Middle frontal gyrus (tissue), 1 donor: ENCODE measurements around the gene IRF6.
A peak's percentile ranks its signal among the peaks of the same experiment; 100 is the strongest.

Source experiments
- DNase-seq: peaks from one replicate; pipeline ENCODE4 v3.0.0-alpha.2; 2015; ENCODE audit warnings: low spot score; ENCODE audit errors: extremely low spot score

Gene IRF6

GRCh38 chr1:209790286-209791193, 15.4 kb downstream of the IRF6 start:
- DNase-seq = no peak

DNA sequence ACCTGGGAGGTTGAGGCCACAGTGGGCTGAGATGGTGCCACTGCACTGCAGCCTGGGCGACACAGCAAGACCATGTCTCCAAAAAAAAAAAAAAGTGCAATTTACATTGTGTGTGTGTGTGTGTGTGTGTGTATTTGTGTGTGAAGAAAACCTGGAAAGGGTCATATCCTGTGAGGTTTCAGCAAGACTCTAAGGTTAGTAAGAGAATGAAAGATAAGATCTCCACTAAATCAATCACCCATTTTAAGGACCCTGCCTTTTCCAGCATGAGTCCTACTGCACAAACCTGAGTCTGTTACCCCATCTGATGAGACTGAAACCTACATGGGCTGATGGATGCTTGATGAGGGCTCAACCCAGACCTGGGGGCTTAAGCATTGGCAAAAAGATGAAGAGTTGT, 16.7 kb downstream of the IRF6 start:
- no peak for DNase-seq

- no peak for DNase-seq
Measured at GRCh38 chr1:209787551-209787950, 18.4 kb downstream of the IRF6 start.

DNA sequence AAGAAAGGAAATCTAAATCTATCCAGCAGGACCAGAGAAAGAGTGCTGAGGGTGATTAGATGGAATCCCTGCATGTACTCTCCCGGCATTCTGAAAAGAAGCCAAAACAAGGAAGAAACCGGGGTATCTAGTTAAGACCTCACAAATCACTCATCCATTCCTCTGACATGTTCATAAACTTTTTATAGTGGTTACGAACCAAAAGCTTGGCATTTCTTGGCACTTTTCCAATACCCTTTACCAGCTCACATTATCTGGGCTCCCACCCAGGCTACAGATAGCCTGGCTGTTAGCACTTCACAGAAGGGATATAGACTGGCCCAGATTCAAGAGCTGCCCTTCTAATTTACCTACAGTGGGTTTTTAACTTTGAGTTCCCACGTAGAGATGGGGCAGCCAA, 19.8 kb downstream of the IRF6 start:
- DNase-seq = no peak

- no peak for DNase-seq
Measured at GRCh38 chr1:209785592-209785991, 20.4 kb downstream of the IRF6 start.

DNA sequence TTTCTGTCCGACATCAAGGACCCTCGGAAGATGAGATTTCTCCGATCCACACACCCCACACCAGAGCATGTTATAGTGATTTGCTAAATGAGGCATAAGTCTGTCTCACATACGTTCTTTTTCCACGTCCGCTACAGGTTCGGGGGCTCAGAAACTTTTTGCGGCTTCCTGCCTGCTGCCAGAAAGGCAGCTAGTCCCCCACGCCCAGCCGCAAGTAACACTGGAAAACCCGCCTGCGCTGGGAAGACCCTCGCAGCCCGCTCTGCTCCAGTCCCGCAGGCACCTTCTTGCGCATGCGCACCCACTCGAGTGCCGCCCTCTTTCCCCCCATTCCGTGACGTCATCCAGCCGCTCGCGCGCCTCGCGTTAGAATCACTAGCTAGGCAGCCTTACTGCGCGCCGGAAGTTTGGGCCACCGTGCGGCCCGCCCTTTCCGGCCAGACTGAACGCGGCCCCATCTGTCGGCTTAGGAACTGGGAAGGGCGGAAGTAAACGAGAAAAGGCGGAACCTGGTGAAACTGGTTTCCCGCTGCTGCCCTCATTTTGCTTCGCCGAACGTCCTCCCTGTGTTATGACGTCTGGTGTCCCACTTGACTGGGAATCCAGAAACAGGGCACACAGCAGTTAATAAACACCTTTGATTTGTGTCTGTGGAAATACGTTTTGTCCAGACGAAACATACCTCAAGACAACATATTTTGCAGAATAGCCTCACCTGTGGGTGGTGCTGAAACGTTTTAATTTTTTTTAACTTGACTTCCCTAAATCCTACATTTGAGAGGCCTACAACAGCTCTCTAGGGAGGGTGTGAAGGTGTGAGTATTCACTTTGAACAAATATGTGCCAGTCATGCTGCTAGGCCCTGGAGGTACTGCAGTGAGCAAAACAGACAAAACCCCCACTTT, 21.4 kb downstream of the IRF6 start, which contains the start of gene C1orf74:
Gene C1orf74, minus strand, starts transcription at position 295 of the 905 bp plus-strand sequence. CDS start 925 bp downstream, outside the sequence.
- peak; percentile 96 for DNase-seq

GRCh38 chr1:209783386-209783785, 22.6 kb downstream of the IRF6 start:
- DNase-seq = no peak

DNA sequence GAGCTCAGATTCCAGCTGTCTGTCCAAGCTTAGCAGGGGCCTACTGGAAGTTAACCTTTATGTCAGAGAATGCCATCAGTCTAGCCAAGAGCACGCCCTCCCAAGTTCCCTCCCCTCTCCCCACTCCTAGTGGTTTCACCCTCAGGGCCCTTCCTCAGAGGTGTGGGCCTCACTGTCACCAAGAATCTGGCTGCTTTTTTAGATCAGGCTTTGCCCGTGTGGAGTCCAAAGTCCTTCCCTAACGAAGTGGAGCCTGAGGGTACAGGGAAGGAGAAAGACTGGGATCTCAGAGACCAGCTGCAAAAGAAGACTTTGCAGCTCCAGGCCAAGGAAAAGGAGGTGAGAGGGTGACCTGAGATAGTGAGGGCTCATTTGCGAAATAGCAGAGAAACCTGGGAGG, 25.7 kb downstream of the IRF6 start:
- no peak for DNase-seq

DNA sequence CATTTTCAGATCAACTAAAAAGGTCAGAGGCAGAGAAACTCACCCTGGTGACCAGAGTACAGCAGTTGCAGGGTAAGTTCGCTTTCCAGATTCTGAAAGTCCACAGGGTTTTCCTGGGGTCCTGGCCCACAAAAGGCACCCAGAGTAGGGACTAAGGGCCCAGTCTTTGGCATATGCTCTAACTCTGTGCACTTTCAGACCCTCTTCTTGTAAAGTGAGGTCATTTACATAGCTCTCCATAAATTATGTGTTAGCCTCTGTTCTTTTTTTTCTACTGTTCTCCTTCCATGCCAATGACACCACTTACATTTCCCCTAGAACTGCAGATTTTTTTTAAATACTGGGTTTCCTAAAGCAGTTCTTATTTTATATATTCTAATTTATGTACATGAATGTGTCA, 27.8 kb downstream of the IRF6 start:
- no peak for DNase-seq

DNA sequence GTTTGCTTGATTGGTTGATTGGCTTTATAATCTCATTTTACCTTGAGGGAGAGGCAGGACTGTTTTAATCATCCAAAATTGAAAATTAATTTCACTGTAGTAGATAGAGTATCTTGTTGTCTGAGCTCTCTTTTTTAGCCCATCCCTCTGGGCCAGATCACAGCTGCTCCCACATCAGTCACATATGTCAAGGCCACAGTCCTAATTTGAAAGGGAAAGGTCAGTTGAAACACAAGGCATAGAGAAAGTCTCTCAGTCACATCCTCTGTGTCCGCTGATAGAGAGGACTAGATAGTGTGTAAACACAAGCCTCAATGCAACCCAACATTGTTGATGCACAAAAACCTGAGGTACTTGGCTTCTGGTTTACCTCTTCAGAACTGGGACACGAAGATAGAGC, 28.4 kb downstream of the IRF6 start:
- DNase-seq = no peak

- DNase-seq = no peak
Measured at GRCh38 chr1:209775678-209776077, 30.3 kb downstream of the IRF6 start.

DNA sequence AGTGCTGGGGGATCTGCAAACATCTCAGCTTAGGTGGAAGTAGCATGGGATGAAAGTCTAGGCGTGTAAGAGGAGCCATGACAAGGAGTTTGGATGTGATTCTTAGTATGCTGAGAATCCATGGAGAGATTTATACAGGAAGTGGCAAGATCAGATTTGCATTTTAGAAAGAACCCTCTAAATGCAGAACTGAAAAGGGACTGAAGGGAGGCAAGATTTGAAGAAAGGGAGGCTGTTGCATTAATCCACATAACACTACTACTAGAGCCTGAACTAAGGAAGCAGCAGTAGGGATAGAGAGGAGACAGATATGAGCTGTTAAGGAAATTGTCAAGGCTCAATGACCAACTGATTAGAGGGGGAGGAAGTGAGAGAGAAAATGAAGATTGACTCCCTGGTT, 31.4 kb downstream of the IRF6 start:
- no peak for DNase-seq

GRCh38 chr1:209772126-209772525, 33.8 kb downstream of the IRF6 start:
- DNase-seq = no peak

DNA sequence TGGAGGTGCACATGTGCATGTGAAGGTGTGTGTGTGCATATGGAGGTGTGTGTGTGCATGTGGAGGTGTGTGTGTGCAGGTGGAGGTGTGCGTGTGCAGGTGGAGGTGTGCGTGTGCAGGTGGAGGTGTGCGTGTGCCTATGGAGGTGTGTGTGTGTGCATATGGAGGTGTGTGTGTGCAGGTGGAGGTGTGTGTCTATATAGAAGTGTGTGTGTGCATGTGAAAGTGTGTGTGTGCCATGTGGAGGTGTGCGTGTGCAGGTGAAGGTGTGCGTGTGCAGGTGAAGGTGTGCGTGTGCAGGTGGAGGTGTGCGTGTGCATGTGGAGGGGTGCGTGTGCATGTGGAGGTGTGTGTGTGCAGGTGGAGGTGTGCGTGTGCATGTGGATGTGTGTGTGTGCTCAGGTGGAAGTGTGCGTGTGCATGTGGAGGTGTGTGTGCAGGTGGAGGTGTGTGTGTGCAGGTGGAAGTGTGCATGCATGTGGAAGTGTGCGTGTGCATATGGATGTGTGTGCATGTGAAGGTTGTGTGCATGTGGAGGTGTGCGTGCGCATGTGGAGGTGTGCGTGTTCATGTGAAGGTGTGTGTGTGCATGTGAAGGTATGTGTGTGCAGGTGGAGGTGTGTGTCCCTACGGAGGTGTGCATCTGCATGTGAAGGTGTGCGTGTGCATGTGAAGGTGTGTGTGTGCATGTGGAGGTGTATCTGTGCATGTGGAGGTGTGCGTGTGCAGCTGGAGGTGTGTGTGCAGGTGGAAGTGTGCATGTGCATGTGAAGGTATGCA, 35.1 kb downstream of the IRF6 start:
- no peak for DNase-seq

GRCh38 chr1:209769971-209770370, 36.0 kb downstream of the IRF6 start:
- no peak for DNase-seq

- DNase-seq = no peak
Measured at GRCh38 chr1:209769171-209769904, 36.6 kb downstream of the IRF6 start.

DNA sequence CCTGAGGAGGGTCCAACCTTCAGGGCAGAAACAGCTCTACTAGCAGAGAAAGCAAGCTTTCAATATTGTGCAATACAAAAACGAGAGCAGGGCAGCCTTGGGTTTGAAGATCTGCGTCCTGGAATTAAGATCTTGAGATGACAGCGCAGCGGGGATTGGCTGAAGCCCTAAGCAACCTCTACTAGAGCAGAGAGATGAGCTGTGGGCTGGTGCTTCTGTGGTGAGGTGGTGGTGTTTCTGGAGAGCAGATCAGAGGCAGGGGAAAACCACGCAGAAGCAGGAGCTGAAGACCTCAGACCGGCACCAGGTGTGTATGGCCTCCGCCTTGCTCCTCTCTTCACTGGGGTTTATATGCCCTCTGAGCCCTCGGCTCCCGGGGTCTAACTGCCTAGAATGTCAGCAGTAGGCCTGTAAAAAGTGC, 37.6 kb downstream of the IRF6 start:
- DNase-seq = no peak

DNA sequence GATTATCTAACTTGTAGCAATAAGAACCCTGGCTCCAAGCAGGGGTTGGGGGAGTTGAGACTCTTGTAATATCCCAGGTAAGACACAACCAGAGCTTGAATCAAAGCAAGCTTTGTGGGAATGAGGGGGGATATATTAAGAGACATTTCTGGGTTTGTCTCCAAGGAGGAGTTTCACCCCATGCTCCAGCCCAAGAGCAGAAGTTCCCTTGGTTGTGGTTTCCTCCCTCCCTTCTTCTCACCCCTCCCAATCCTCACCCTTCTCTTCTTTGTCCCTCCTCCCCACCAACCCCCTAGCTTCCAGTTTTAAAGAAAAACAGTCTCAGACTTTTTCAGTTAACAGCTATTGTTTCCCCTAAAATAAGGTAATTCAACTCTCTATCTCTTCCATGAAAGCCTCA, 38.2 kb downstream of the IRF6 start:
- no peak for DNase-seq

DNA sequence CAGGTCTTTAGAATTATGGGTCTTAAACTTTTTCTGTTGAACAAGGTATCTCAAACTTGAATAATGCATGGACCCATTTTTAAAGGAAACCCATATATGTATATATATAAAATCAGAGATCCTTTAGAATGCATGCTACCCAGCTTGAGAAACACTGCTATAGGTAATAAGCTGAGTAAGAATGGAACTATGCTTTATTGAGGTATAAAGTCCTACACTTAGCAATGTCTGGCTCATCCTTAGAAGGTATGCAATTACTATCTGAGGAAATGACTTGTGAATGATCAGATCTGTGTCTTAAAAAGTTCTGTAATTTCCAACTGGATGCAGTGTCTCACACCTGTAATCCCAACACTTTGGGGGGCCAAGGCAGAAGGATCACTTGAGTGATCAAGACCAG, 38.8 kb downstream of the IRF6 start:
- no peak for DNase-seq

DNA sequence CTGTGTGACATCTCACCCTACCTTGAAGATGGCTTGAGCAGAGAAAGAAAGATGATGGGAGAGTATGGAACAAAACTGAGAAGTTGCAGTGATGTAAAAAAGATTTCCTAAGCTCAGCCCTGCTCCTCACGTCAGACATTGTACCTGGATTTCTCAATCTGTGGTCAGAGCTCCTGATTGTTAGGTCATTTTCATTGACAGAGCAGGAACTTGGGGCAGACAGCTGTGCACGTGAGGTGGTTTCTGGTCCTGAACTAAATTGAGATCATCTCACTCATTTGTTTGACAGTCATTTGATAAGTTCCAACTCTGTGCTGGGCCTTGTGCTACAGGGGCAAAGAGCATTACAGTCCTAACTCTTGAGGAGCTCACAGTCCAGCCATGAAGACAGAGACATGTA, 39.9 kb downstream of the IRF6 start:
- no peak for DNase-seq
